Tibial nerve (tissue), 4 donors: ENCODE results near the gene PNMT. TPM values are rescaled to one million over a fixed set of nuclear protein-coding genes. Genes with fewer than 3 reads are reported as not detected.

Experiments used
- DNase-seq, 2 donors: peaks; one replicate each; pipeline ENCODE4 v3.0.0-alpha.2; 2019; ENCODE audit warnings: low spot score in 2 of 2
- H3K27ac ChIP-seq, 4 donors: fragments of 200-600 bp; sonication (generic) in 3 of 4; one replicate each; pipeline ENCODE4 v1.5.1; 2017 to 2019; ENCODE audit warnings: mild to moderate bottlenecking in 1 of 4
- H3K27me3 ChIP-seq, 2 donors: fragments of 200-600 bp; sonication (generic) in 1 of 2; one replicate each; pipeline versions ENCODE4 v1.5.1 to v1.6.0; 2017 to 2019
- H3K36me3 ChIP-seq, 3 donors: fragments of 200-600 bp; sonication (generic); one replicate each; pipeline ENCODE4 v1.5.1; 2018 to 2019
- H3K4me1 ChIP-seq, 4 donors: fragments of 200-600 bp; sonication (generic) in 3 of 4; one replicate each; pipeline ENCODE4 v1.5.1; 2017 to 2019
- H3K4me3 ChIP-seq, 4 donors: fragments of 200-600 bp; sonication (generic) in 3 of 4; one replicate each; pipeline ENCODE4 v1.5.1; 2017 to 2019; ENCODE audit warnings: mild to moderate bottlenecking in 1 of 4, moderate library complexity in 1 of 4
- H3K9me3 ChIP-seq, 4 donors: fragments of 200-600 bp; sonication (generic) in 3 of 4; one replicate each; pipeline ENCODE4 v1.5.1; 2017 to 2019
- EP300 ChIP-seq, 2 donors: sonication (generic); formaldehyde crosslinking; IDR thresholded peaks; one replicate each; pipeline ENCODE4 v1.6.1; 2017; ENCODE audit warnings: antibody characterized with exemption in 2 of 2, mild to moderate bottlenecking in 1 of 2
- POLR2A ChIP-seq, 2 donors: fragments of 450-650 bp; IDR thresholded peaks; one replicate each; pipeline ENCODE4 v1.6.1; 2017; ENCODE audit warnings: antibody characterized with exemption in 2 of 2, mild to moderate bottlenecking in 2 of 2, moderate library complexity in 2 of 2
- WGBS, 2 donors: methylation state at CpG; one replicate each; pipeline ENCODE4 v1.1.5; 2018; 5-methylcytosine and 5-hydroxymethylcytosine counted together
- total RNA-seq, 4 donors: library from RNA; depleted of rRNA; stranded (reverse); fragments of >200 nt; gene quantifications; one replicate each; pipeline ENCODE4 v1.1.0, GENCODE V29; 2016
- TF ChIP-seq, protein P1 (sequence below), 5 experiments: fragments of 200-600 bp in 3 of 5; fragments of 450-650 bp in 2 of 5; sonication (generic) in 3 of 5; IDR thresholded peaks; one replicate each; pipeline ENCODE4 v1.5.1; 2016 to 2019; ENCODE audit warnings: antibody characterized with exemption in 5 of 5, mild to moderate bottlenecking in 3 of 5, moderate library complexity in 2 of 5

PNMT gene
- total RNA-seq, 4 donors from 2014 or later, result 2.4 to 19.6 (median 12.4) TPM

DNA sequence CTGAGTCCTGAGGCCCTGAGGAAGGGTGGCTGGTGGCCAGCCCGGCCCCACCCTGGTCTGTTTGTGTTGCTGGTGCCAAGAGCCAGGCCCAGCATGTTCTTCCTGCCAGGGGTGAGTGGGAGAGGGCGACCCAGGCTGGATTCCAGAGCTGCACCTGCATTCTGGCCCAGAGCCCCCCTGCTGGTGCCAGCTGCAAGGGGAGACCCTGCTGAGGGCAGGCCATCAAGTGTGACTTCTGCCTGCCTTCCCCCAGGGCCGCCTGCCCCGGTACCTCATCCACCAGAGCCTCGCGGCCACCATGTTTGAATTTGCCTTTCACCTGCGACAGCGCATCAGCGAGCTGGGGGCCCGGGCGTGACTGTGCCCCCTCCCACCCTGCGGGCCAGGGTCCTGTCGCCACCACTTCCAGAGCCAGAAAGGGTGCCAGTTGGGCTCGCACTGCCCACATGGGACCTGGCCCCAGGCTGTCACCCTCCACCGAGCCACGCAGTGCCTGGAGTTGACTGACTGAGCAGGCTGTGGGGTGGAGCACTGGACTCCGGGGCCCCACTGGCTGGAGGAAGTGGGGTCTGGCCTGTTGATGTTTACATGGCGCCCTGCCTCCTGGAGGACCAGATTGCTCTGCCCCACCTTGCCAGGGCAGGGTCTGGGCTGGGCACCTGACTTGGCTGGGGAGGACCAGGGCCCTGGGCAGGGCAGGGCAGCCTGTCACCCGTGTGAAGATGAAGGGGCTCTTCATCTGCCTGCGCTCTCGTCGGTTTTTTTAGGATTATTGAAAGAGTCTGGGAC is 5.5 kb upstream of the PNMT start:
- WGBS, 2 donors, result 47 to 80% methylated on average over 9 to 21 of the region's 22 CpGs
- Histone ChIP-seq H3K27me3 (peaks cover 0 to 23% of the 10 kb centered on the region in 2 donors), H3K4me3 (no peak overlapping the region), H3K36me3 (peaks cover 0 to 60% (median 16%) of the 10 kb centered on the region in 3 donors), H3K9me3 (no peaks in the 10 kb centered on the region), H3K27ac (peak overlapping the region; percentile 7 to 64 (median 30)), H3K4me1 (peaks cover 0 to 95% (median 58%) of the 10 kb centered on the region in 4 donors)
- DNase-seq, result no peak
- TF ChIP-seq EP300 (IDR thresholded peaks at IDR 0.05), result no peak
- TF ChIP-seq POLR2A (IDR thresholded peaks at IDR 0.05), result no peak
- TF ChIP-seq, protein P1, sequence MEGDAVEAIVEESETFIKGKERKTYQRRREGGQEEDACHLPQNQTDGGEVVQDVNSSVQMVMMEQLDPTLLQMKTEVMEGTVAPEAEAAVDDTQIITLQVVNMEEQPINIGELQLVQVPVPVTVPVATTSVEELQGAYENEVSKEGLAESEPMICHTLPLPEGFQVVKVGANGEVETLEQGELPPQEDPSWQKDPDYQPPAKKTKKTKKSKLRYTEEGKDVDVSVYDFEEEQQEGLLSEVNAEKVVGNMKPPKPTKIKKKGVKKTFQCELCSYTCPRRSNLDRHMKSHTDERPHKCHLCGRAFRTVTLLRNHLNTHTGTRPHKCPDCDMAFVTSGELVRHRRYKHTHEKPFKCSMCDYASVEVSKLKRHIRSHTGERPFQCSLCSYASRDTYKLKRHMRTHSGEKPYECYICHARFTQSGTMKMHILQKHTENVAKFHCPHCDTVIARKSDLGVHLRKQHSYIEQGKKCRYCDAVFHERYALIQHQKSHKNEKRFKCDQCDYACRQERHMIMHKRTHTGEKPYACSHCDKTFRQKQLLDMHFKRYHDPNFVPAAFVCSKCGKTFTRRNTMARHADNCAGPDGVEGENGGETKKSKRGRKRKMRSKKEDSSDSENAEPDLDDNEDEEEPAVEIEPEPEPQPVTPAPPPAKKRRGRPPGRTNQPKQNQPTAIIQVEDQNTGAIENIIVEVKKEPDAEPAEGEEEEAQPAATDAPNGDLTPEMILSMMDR (IDR thresholded peaks at IDR 0.05), result no peak

DNA sequence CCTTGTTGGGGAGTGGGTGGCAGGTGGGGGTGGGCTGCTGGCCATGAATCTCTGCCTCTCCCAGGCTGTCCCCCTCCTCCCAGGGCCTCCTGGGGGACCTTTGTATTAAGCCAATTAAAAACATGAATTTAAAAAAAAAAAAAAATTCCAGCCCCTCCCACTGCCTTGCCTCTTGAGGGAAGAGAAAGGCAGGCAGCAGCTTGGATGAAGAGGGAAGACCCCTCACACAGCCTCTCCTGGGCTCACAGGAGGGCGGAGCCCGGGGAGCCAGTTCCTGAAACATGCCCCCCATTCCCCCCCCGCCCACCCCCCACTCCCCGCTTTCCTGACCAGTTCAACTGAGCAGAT is 4.9 kb upstream of the PNMT start:
- no peak for DNase-seq
- H3K9me3 ChIP-seq, result no peaks in the 10 kb centered on the region
- H3K4me1 ChIP-seq, result peaks cover 0 to 99% (median 63%) of the 10 kb centered on the region in 4 donors
- H3K27me3 ChIP-seq, result peaks cover 0 to 27% of the 10 kb centered on the region in 2 donors
- TF ChIP-seq EP300 (IDR thresholded peaks at IDR 0.05) (no peak), POLR2A (IDR thresholded peaks at IDR 0.05) (no peak)
- TF ChIP-seq, protein P1 (IDR thresholded peaks at IDR 0.05), result no peak
- 45 to 62% methylated on average over 4 of the region's 4 CpGs for WGBS, 2 donors
- peak overlapping the region in 3 of 4 donors; percentile 27 to 64 (median 33) for H3K27ac ChIP-seq
- H3K4me3 ChIP-seq, result no peak overlapping the region
- H3K36me3 ChIP-seq, result peaks cover 0 to 55% (median 12%) of the 10 kb centered on the region in 3 donors

DNA sequence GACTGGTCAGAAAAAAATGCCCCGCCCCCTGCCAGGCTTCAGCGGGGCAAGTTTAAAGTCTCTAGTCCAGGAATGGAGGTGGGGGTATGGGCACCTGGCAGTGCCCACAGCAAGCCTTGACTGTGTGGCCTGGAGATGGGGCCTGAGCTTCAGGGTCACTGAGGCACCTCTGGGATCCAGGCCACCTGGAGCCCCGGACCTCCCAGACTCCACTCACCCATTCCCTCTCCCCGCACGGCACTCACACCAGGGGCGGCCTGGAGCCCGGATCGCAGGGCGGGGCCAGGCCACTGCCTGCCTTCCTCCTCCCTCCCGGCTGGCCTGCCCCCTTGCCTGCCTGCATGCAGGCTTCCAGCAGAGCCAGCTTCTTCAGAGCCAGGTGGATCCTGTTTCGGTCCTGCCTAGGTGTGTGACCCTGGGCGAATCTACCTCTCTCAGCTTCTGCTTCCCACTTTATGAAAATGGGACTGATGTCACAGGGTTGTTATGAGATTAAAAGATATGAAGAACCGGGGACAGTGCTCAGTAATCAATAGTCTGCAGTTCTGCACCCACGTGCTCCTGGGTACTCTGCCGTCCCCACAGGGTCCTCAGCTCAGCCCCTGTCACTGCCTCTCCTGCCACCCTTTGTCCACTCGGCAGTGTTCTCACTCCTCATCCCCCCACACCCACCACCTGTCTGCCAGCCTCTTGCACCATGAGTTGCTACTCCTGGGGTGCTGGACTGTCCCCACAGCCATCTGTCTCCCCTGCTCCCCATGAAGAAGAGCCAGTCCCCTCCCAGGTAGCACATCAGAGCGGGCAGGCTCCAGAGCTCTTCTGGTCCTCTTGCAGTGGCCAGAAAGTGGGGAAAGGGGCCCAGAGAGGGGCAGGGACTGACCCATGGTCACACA is 4.3 kb upstream of the PNMT start:
- H3K36me3 ChIP-seq, result peaks cover 0 to 48% (median 10%) of the 10 kb centered on the region in 3 donors
- no peak overlapping the region for H3K4me3 ChIP-seq
- no peak for DNase-seq
- H3K27ac ChIP-seq, result peak overlapping the region in 3 of 4 donors; percentile 27 to 64 (median 33)
- no peaks in the 10 kb centered on the region for H3K9me3 ChIP-seq
- H3K27me3 ChIP-seq, result peaks cover 0 to 33% of the 10 kb centered on the region in 2 donors
- TF ChIP-seq, protein P1 (IDR thresholded peaks at IDR 0.05), result no peak
- no peak for TF ChIP-seq EP300 (IDR thresholded peaks at IDR 0.05)
- no peak for TF ChIP-seq POLR2A (IDR thresholded peaks at IDR 0.05)
- peaks cover 0 to 100% (median 62%) of the 10 kb centered on the region in 4 donors for H3K4me1 ChIP-seq
- 47 to 50% methylated on average over 11 to 16 of the region's 17 CpGs for WGBS, 2 donors

DNA sequence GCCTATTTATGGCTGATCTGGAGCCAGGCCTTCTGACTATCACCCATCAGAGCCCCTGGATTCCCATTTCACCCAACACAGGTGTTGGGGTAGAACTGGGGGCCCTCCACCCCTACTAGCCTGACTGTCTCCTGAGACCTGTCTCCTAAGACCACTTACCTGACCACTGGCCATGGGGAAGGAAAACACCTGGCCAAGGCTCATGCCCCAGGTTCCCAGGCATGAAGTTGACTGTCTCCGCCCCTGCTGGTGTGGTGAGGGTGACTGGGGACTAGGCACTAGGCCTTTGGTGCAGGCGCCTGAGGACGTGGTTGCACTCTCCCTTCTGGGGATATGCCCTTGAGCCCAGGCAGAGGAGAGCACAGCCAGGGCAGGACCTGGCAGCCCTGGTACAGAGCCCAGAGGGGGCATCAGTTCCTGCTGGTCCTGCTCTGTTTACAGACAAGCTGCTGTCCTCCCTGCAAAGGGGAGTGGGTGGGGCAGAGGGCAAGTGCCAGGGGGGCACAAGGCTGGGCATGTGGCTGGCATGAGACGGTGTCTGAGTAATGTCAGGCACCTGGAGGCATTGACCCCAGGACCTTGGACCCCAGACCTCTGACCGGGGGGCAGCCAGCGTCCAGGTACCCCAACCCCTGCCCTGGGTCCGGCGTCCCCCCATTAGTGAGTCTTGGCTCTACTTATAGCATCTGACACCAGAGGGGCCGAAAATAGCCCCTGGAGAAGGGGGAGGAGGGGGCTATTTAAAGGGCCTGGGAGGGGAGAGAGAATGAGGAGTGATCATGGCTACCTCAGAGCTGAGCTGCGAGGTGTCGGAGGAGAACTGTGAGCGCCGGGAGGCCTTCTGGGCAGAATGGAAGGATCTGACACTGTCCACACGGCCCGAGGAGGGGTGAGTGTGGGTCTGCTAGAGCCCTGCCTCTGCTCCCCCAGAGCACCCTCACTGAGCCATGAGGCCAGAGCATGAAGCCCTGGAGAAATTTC is 3.4 kb upstream of the PNMT start, which contains the start of gene TCAP:
Gene TCAP, plus strand, starts transcription at position 769 of the 981 bp plus-strand sequence. Its CDS starts 11 bp downstream, at position 780.
- Histone ChIP-seq H3K4me1 (peaks cover 0 to 93% (median 53%) of the 10 kb centered on the region in 4 donors), H3K27me3 (peaks cover 0 to 42% of the 10 kb centered on the region in 2 donors), H3K9me3 (no peaks in the 10 kb centered on the region), H3K36me3 (peaks cover 0 to 39% (median 10%) of the 10 kb centered on the region in 3 donors), H3K4me3 (no peak within 1 kb of the TSS), H3K27ac (peak within 1 kb of the TSS in 2 of 4 donors; percentile 64 to 70)
- TF ChIP-seq, protein P1 (IDR thresholded peaks at IDR 0.05), result no peak
- TF ChIP-seq POLR2A (IDR thresholded peaks at IDR 0.05) (no peak), EP300 (IDR thresholded peaks at IDR 0.05) (no peak)
- DNase-seq, result no peak
- 38 to 47% methylated on average over 12 to 15 of the region's 15 CpGs for WGBS, 2 donors
